Neutrophil (primary cell): ENCODE measurements around the gene PHGDH.

Experiments
- H3K27ac ChIP-seq: fragments of 200-600 bp; sonication (generic); 2 replicates; pipeline ENCODE4 v1.5.1; 2016; ENCODE audit warnings: mild to moderate bottlenecking, moderate library complexity
- H3K27me3 ChIP-seq: fragments of 200-600 bp; sonication (generic); 2 replicates; pipeline ENCODE4 v1.6.0; 2016; ENCODE audit warnings: mild to moderate bottlenecking
- H3K36me3 ChIP-seq: fragments of 200-600 bp; sonication (generic); 2 replicates; pipeline ENCODE4 v1.5.1; 2017
- H3K4me1 ChIP-seq, 2 experiments: fragments of 200-600 bp in 1 of 2; sonication (generic) in 1 of 2; 1 replicate in 1 of 2; 2 replicates in 1 of 2; pipeline versions ENCODE4 v1.5.1 to v1.6.1; 2013 to 2016; ENCODE audit warnings: low read depth in 1 of 2, low read length in 1 of 2, mild to moderate bottlenecking in 1 of 2, moderate library complexity in 1 of 2; ENCODE audit not compliant: control insufficient read depth in 1 of 2, insufficient read depth in 1 of 2
- H3K4me3 ChIP-seq, 2 experiments: fragments of 200-600 bp in 1 of 2; sonication (generic) in 1 of 2; 1 replicate in 1 of 2; 2 replicates in 1 of 2; pipeline ENCODE4 v1.5.1; 2013 to 2016; ENCODE audit warnings: low read depth in 1 of 2, low read length in 1 of 2, mild to moderate bottlenecking in 1 of 2, moderate library complexity in 1 of 2
- H3K9me3 ChIP-seq: fragments of 200-600 bp; sonication (generic); 2 replicates; pipeline ENCODE4 v1.5.1; 2016
- TF ChIP-seq, protein P1 (sequence below): fragments of 200-600 bp; sonication (generic); IDR thresholded peaks from 2 replicates; pipeline ENCODE4 v1.5.1; 2016; ENCODE audit warnings: antibody characterized with exemption

The PHGDH gene

GRCh38 chr1:119764220-119764619 is 52.5 kb downstream of the PHGDH start:
- no peak overlapping the region for H3K4me3 ChIP-seq
- no peaks in the 10 kb centered on the region for H3K9me3 ChIP-seq
- H3K36me3 ChIP-seq, result no peaks in the 10 kb centered on the region
- TF ChIP-seq, protein P1, sequence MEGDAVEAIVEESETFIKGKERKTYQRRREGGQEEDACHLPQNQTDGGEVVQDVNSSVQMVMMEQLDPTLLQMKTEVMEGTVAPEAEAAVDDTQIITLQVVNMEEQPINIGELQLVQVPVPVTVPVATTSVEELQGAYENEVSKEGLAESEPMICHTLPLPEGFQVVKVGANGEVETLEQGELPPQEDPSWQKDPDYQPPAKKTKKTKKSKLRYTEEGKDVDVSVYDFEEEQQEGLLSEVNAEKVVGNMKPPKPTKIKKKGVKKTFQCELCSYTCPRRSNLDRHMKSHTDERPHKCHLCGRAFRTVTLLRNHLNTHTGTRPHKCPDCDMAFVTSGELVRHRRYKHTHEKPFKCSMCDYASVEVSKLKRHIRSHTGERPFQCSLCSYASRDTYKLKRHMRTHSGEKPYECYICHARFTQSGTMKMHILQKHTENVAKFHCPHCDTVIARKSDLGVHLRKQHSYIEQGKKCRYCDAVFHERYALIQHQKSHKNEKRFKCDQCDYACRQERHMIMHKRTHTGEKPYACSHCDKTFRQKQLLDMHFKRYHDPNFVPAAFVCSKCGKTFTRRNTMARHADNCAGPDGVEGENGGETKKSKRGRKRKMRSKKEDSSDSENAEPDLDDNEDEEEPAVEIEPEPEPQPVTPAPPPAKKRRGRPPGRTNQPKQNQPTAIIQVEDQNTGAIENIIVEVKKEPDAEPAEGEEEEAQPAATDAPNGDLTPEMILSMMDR, result no peak
- no peaks in the 10 kb centered on the region for H3K27me3 ChIP-seq
- no peaks in the 10 kb centered on the region for H3K4me1 ChIP-seq
- no peak overlapping the region for H3K27ac ChIP-seq

GRCh38 chr1:119766374-119766794 is 54.6 kb downstream of the PHGDH start:
- H3K4me1 ChIP-seq, result no peaks in the 10 kb centered on the region
- H3K4me3 ChIP-seq, result no peak overlapping the region
- H3K9me3 ChIP-seq, result no peaks in the 10 kb centered on the region
- TF ChIP-seq, protein P1, result no peak
- no peaks in the 10 kb centered on the region for H3K36me3 ChIP-seq
- no peaks in the 10 kb centered on the region for H3K27me3 ChIP-seq
- H3K27ac ChIP-seq, result no peak overlapping the region

- no peaks in the 10 kb centered on the region for H3K9me3 ChIP-seq
- H3K4me1 ChIP-seq, result no peaks in the 10 kb centered on the region
- no peak overlapping the region for H3K4me3 ChIP-seq
- no peak overlapping the region for H3K27ac ChIP-seq
- no peaks in the 10 kb centered on the region for H3K27me3 ChIP-seq
- TF ChIP-seq, protein P1, result no peak
- no peaks in the 10 kb centered on the region for H3K36me3 ChIP-seq
Observed at GRCh38 chr1:119767486-119767885, 55.8 kb downstream of the PHGDH start.

GRCh38 chr1:119768778-119769177 is 57.0 kb downstream of the PHGDH start, which contains the start of gene HMGCS2:
HMGCS2 (minus strand) TSS chr1:119768905; CDS start chr1:119768844, 61 bp downstream.
- no peaks in the 10 kb centered on the region for H3K27me3 ChIP-seq
- TF ChIP-seq, protein P1, result no peak
- H3K4me3 ChIP-seq, result no peak within 1 kb of the TSS
- H3K27ac ChIP-seq, result no peak within 1 kb of the TSS
- no peaks in the 10 kb centered on the region for H3K4me1 ChIP-seq
- no peaks in the 10 kb centered on the region for H3K9me3 ChIP-seq
- no peaks in the 10 kb centered on the region for H3K36me3 ChIP-seq

- Histone ChIP-seq H3K4me3 (no peak overlapping the region), H3K27me3 (no peaks in the 10 kb centered on the region)
Observed at GRCh38 chr1:119771016-119771415, 59.3 kb downstream of the PHGDH start.

More at GRCh38 chr1:119771016-119771415, 59.3 kb downstream of the PHGDH start:
- H3K36me3 ChIP-seq, result no peaks in the 10 kb centered on the region
- TF ChIP-seq, protein P1, result no peak
- no peaks in the 10 kb centered on the region for H3K4me1 ChIP-seq
- H3K9me3 ChIP-seq, result no peaks in the 10 kb centered on the region
- H3K27ac ChIP-seq, result no peak overlapping the region
